22Rv1 (cell line): Measurements from ENCODE around the gene B4GALT3.
A peak's percentile ranks its signal among the peaks of the same experiment; 100 is the strongest.

Experiments used
- ZFX ChIP-seq: fragments of 450-650 bp; IDR thresholded peaks from 2 replicates; pipeline ENCODE4 v1.6.1; 2017; ENCODE audit warnings: antibody characterized with exemption, borderline replicate concordance
- TF ChIP-seq, protein P1 (sequence below): fragments of 450-650 bp; IDR thresholded peaks from 2 replicates; pipeline ENCODE4 v1.5.1; 2017; ENCODE audit warnings: mild to moderate bottlenecking

DNA sequence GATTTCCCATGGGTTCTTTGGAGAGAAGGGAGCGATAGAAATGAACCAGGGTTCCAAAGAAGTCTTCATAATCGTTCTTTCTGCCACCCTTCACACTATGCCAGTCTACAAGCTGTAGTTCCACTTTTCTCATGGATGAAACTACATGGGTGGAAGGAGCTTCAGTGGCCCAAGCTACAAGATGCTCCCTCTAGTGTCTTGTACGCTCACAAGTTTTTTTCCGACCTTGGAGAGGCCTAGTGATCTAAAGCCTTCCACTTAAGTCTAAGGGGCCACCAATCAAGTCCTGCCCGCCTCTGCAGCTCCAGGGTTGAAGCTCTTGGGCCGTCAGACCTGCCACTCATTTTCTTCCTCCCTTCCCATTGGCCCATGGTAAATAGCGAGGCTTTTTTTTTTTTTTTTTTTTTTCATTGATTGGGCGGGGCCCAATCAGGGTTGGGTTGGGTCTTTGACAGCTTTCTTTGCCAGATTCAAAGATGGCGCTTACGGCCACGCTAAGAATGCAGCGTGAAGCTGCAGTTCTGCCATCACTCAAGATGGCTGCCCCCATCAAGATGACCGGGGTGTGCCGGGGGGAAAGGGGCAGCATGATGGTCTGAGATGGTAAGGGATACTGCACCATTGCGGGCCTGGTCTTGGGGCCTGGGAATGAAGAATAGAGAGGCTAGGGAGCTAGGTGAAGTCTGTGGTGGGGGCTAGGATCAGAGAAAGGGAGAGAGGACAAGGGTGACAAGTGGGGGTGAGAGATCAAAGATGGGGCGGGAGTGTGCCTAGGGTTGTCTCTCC, 48.4 kb upstream of the B4GALT3 start, which contains the start of gene TOMM40L:
- TF ChIP-seq, protein P1, sequence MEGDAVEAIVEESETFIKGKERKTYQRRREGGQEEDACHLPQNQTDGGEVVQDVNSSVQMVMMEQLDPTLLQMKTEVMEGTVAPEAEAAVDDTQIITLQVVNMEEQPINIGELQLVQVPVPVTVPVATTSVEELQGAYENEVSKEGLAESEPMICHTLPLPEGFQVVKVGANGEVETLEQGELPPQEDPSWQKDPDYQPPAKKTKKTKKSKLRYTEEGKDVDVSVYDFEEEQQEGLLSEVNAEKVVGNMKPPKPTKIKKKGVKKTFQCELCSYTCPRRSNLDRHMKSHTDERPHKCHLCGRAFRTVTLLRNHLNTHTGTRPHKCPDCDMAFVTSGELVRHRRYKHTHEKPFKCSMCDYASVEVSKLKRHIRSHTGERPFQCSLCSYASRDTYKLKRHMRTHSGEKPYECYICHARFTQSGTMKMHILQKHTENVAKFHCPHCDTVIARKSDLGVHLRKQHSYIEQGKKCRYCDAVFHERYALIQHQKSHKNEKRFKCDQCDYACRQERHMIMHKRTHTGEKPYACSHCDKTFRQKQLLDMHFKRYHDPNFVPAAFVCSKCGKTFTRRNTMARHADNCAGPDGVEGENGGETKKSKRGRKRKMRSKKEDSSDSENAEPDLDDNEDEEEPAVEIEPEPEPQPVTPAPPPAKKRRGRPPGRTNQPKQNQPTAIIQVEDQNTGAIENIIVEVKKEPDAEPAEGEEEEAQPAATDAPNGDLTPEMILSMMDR = peak; percentile 90
- no peak for TF ChIP-seq ZFX
